GM18870 (cell line): ENCODE results near the gene GUF1.

Source experiments
- ATAC-seq: cut with Tn5 transposase; IDR thresholded peaks from one replicate; pipeline ENCODE4 v1.9.1; 2021; ENCODE audit warnings: moderate library complexity; ENCODE audit not compliant: unreplicated experiment

The GUF1 gene, protein sequence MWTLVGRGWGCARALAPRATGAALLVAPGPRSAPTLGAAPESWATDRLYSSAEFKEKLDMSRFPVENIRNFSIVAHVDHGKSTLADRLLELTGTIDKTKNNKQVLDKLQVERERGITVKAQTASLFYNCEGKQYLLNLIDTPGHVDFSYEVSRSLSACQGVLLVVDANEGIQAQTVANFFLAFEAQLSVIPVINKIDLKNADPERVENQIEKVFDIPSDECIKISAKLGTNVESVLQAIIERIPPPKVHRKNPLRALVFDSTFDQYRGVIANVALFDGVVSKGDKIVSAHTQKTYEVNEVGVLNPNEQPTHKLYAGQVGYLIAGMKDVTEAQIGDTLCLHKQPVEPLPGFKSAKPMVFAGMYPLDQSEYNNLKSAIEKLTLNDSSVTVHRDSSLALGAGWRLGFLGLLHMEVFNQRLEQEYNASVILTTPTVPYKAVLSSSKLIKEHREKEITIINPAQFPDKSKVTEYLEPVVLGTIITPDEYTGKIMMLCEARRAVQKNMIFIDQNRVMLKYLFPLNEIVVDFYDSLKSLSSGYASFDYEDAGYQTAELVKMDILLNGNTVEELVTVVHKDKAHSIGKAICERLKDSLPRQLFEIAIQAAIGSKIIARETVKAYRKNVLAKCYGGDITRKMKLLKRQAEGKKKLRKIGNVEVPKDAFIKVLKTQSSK

DNA sequence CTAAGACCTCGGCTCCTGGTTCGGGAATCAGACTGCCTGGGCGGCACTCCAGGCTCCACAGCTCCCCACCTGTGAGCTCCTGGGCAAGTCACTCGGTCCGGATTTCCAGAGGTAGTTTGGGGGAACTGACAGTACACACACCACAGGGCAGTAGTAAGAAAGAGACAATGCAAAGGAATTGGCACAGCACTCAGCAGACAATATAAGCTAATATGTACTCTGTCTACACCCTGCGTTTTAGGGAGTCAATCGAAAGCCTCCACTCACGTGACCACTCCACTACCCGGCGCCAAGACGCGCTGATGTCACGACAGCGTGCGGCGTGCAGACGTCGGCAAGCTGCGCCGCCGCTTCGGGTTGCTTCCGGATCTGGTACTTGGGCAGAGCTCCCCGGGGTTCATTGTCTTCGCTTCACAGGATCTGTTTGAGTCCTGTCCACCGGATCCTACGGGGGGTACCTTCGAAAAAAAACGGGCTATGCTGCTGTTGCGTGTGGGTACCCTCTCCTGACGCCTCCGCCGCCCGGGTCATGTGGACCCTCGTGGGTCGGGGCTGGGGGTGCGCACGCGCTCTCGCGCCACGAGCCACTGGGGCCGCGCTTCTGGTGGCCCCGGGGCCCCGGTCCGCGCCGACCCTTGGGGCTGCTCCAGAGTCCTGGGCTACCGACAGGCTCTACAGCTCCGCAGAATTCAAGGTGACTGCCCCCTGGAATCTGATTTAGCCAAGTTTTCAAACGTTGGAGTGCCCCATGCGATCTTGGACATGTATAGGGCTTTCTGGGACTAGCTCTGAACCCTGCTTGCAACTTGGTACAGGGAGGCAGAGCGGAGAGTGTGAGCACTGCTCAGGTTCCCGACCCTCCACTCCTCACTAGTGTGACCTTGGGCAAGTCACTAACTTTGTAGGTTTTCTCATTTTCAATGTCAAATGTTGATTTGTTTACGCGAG, at the start of gene GUF1:
Gene GUF1, plus strand, starts transcription at position 327 of the 948 bp plus-strand sequence. Its CDS starts 203 bp downstream, at position 530.
- peak; percentile 96 for ATAC-seq

DNA sequence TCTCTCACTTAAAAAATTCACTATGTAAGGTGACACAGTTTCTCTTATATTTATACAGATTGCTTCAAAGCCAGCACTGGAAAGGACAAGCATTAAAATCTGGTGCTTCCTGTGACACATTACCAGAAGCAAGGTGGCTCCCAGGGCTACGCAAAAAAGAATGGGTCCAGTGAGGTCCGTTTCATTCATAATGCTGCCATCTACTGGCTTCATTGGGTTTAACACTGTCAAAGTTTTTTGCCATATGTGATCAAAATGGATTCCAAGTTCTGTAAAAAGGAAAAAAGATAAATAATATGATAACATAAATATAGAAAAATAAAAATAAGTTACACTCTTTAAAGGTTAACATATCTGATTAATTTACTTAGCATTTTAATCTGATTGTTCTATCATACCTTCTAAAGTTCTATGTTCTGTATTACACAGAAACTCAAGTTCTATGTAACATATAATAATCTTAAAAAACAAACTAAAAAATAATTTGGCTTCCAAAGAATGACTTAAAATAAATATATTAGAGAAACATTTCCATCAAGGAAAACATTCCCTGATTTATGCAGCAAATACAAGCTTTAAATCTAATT, 48.8 kb upstream of the GUF1 start:
- peak; percentile 87 for ATAC-seq

DNA sequence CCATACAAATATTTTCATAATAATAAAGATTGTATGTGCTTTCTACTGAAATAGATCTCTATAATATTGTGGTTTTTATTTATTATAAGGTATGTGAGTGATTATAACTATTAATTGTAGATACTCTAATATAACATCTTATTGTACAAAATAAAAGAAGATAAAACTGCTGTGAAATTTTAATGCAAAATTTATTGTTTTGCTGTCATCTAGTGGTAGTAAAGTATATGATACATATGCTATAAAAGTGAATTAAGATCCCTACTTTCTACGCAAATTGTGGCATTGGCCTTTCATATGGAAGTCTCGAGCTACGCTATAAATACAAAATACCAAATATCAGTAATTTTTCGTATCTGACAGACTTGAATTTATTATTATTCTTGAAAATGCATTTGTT, 46.1 kb upstream of the GUF1 start:
- ATAC-seq: no peak

DNA sequence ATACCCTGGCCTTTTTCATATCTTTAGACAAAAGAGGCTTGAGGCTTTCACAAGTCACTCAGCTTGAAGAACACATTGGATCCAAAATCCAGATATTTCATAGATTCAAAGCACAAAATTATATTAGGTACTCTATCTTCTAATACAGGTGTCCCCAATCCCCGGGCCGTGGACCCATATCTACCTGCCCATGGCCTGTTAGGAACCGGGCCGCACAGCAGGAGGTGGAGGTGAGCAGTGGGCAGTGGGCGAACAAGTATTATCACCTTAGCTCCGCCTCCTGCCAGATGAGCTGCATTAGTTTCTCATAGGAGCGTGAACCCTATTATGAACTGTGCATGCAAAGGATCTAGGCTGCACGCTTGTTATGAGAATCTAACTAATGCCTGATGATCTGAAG, 45.5 kb upstream of the GUF1 start:
- no peak for ATAC-seq

DNA sequence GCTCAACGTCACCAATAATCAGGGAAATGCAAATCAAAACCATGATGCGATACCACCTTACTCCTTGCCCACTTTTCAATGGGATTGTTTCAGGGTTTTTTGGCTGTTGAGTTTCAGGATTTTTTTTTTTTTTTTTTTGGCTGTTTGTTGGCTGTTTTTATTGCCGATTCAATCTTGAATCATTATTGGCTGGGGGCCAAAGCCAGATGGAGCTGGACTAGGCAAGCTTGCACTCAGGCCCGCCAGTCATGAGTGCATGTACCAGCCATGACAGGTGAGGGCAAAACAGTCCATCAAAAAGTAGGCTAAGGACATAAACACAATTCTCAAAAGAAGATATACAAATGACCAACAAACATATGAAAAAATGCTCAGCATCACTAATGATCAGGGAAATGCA, 40.1 kb upstream of the GUF1 start:
- ATAC-seq: no peak

DNA sequence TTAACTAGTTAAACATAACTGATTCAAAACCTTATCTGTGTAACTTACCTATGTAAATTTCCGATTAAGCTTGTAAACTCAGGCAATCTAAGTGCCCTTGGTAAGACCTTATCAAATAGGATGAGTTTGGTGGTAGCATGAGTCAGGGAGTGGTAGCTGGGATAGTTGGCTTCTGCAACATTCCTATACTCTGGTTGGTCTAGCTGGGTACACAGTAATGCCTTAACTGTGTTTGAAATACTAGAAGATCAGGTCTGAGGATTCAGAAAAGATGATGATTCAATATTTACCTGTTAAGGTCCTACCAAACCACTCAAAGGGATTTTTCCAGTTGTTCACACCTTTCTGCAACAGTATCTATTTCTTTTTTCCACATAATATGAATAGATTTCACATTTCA, 32.1 kb upstream of the GUF1 start:
- no peak for ATAC-seq

DNA sequence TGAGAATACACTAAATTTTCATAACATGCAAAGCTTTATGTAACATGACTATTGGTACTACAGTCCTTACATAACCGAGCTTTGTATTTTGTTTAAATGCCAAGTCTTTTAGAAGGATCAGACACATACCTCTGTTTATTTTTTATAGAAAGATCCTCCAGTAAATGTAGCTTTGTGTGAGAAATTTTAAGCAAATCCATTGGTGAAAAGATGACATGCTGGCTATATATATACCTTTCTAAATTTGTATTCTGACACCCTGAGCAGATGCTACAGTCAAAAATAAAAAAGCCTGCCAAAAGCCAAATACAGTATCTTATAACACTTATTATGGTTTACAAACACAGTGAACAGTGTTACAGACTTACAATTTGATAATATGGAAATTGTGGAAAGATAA, 26.8 kb upstream of the GUF1 start, which contains the start of gene YIPF7:
Gene YIPF7, minus strand, starts transcription at position 201 of the 400 bp plus-strand sequence. CDS start 1,525 bp downstream, outside the sequence.
- no peak for ATAC-seq

DNA sequence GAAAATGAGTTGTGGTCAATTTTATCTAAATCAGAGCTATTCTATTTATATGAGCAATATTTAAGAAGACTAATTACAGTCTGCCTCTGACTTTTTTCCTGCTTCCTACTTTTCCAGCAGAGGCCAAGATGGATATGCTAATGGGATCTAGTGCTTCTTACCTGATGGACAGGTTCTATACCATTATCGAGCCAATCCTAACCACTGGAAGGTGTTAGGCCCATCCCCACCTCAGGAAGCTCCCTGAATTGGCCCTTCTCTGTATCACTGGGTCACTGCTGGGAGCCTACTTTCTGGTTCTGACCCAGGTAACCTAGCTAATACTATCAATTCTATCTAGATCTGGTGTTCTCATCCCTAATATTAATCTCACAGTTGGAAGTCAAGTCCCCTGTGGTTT, 26.2 kb upstream of the GUF1 start:
- no peak for ATAC-seq

DNA sequence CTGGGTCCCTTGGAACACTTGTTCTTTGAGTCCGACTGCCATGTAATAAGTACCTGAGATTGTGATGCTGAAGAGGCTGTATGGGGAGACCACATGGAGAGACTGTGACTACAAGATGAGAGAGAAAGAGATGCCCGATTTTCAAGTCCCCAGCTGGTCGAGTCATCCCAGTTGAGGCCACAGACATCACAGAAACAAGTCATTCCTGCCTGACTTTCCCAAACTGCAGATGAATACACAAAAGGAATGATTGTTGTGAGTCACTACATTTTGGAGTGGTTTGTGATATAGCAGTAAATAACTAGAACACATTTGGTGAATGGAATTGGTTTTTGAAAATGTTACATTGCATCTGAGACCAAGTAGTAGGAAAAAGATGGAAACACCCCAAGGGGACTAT, 17.8 kb upstream of the GUF1 start:
- no peak for ATAC-seq

DNA sequence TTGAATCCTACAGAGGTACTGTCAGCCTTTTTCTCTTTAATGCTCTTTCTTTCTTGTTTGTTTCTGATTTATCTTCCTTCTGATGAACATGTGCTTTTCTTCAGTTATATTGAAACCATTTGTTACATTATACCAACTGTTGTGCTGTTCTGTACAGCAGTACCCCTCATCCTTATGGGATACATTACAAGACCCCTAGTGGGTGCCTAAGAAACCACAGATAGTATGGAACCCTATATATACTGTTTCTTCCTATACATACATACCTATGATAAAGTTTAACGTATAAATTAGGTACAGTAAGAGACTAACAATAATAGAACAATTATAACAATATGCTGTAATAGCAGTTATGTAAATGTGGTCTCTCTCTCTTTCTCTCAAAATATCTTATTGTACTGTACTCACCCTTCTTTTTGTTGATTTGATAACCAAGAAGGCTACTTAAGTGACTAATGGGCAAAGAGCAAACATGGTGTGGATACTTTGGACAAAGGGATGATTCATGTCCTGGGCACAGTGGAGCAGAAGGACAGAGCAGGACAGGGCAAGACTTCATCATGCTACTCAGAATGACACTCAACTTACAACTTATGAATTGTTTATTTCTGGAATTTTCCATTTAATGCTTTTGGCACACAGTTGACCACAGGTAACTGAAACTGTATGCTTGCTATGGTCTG, 16.1 kb upstream of the GUF1 start:
- ATAC-seq: no peak

DNA sequence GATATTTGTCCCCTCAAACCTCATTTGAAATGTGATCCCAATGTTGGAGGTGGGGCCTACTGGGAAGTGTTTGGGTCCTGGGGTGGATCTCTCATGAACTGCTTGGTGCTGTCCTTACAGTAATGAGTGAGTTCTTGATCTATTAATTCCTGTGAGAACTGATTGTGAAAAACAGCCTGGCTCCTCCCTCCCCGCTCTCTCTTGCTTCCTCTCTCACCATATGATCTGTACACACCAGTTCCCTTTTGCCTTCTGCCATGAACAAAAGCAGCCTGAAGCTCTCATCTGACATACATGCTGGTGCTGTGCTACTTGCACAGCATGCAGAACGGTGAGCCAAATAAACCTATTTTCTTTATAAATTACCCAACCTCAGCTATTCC, 15.6 kb upstream of the GUF1 start:
- ATAC-seq: peak; percentile 64

DNA sequence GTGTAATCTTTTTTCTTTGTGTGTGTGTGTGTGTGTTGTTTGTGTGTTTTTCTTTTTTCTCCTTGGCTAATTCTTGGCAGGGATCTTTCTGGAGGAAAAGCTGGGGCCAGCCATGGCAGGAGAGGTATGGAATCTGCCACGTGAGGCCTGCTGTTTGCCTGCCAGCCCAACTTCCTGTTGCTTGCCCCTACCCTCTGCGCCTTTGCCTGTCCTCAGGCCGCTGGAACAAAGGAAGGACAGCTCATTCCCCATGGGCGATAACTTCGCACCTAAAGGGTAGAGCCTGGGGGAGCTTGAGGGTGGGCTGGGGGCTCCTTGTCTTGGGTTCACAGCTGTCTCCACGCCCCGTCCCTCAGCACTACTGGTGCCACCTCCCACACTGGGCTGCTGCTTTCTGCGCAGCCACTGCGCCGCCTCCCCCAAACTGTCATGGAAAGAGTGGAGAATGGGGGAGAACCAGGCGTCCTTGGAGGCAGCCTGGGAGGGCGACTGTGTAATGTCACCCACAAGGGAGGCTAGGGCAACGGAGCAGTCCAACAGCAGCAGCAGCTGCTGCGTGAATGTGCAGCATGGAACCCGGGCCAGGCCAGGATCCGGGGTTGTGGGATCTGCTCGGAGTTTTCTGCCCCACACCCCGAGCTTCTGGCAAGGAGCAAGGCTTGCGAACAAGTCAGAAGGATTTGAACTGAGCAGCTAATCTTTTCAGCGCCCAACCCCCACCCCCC, 14.5 kb upstream of the GUF1 start:
- no peak for ATAC-seq

DNA sequence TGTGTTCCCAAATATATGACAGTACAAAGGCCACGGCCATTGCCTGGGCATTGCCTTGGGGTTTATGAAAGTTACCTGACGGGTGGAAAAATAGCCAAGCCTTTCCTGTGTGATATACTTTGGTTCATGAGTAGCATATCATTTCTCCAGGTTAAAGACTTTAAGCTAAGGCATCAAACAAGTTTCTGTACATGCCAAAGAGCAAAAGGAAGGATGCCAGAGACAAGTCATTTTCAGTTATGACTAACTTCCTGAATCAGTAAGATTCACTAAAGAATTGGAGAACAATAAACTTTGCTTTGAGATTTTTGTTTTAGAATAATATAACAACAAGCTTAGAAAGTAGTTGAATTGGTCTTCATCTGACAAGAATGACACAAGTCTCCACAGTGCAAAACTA, 9.7 kb upstream of the GUF1 start:
- ATAC-seq: no peak

DNA sequence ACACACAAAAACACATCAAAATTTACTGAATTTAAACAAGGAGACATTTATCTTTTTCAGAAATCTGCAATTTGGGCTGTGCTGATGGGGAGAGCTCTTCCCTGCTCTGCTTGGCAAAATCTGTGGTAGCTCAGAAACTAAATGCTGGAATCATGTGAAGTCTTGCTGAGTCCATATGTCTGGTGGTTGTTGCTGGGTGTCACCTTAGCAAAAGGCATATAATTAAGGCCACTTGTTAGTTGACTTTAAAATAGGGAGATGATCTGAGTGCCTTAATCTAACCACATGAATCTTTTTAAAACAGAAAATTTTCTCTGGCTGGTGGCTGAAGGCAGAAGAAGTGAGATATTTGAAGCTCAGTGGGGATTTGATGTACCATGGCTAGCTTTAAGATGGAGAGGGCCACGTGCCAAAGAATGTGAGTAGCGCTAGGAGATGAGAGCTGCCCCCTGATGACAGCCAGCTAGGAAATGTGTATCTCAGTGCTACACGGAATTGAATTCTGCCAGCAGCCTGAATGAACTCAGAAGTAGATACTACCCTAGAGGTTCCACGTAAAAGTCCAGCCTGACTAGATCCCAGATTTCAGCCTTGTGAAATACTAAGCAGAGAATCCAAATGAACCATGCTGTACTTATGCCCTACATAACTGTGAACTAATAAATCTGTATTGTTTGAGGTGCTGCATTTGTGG, 7.6 kb upstream of the GUF1 start:
- no peak for ATAC-seq

DNA sequence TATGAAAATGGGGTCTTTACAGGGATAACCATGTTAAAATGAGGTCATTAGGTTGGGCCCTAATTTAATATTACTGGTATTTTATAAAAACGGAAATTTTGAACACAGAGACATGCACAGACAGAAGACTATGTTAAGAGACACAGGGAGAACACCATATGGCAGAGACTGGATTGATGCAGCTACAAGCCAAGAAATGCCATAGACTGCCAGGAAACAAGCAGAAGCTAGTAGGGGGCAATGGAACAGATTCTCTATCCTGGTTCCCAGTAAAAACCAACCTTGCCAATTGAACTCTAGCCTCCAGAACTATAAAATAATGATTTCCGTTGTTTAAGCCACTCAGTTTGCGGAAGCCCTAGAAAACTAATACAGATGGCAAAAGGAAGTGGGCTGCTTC, 6.6 kb upstream of the GUF1 start:
- no peak for ATAC-seq

DNA sequence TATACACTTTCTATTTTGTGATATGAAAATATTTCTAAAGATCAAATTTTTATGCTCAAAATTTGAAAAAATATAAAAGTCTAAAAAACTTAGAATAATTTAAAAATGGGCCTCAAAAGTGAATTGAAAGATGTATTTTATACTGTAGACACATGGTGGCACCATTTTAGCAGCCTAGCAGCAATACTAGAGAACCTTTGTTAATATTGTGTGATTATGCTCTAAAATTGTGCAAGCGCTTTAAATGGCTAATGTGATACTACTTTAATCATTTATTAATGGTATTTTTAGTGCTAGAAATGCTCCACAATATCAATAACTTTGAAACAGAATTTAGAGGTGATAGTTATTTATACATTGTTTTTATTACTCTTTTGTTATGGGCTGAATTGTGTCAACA, 3.7 kb upstream of the GUF1 start:
- ATAC-seq: no peak

DNA sequence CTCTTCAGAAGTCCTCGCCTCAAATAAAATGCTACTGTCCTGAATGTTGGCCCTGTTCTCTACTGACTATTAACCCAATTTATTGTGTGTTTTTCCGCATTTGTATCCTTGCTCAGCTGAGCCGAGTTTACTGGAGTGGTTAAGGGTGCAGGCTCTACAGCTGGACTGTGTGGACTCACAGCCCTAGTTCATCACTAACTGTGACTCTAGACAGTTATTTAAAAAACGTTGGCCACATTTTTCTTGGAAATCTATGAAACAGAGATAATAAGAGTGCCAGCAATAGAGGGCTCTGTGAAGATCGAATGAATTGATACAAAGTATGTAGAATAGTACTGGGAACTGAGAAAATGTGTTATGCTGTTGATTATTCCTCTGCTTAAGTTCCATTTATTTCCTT, 2.9 kb upstream of the GUF1 start:
- ATAC-seq: no peak

DNA sequence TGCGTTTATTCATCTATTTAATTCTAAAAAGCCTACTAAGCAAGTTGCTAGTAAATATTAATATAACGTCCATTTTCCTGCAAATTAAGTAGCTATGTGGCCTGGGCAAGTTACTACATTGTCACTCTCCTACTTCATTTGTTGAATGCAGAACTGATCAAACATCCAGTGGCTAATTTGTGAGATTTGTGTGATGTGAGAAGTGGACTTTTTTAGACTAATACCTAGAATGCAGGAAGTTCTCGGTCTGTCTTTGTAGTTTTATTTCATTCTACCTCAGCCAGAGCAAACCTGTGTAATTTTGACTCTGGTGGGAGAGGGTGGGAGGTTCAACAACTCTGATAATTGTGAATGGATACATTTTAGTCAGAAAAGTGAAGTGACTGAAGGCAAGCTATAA, 840 bp downstream of the GUF1 start:
- ATAC-seq: peak; percentile 15

DNA sequence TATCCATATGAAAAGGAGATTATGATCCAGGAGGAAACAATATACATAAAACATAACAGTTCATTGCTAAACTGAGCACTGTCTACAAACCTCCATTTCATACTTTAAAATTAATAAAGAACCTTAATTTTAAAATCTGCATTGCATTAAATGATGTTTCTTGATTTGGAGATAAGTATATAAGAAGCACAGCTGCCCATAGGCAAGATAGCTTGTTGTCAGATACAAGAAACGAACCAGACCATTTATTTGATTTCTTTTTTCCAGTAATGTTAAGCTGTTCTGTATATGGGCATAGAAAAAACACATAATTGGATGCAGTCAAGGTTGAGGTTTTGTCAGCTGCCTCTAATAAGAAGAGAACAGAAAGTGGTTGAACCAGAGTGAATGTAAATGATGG, 6.4 kb downstream of the GUF1 start:
- ATAC-seq: no peak
